HL-60 (cell line): ENCODE results near the gene UHRF1.

Experiments
- DNase-seq, 2 experiments: peaks; one replicate each; pipeline ENCODE4 v3.0.0-alpha.2; 2010 to 2020; ENCODE audit warnings: low read depth in 1 of 2, low spot score in 1 of 2
- H3K27ac ChIP-seq: fragments of 250-450 bp; sonication (Bioruptor Pico); replicated peaks from 2 replicates; pipeline ENCODE4 v1.5.1; 2020; ENCODE audit warnings: mild to moderate bottlenecking, moderate library complexity
- H3K27me3 ChIP-seq: fragments of 250-450 bp; sonication (Bioruptor Pico); 2 replicates; pipeline ENCODE4 v1.5.1; 2021; ENCODE audit warnings: mild to moderate bottlenecking, moderate library complexity; ENCODE audit not compliant: insufficient read depth, poor library complexity, severe bottlenecking
- H3K4me3 ChIP-seq: replicated peaks from 2 replicates; pipeline ENCODE4 v1.5.1; 2011; ENCODE audit warnings: mild to moderate bottlenecking, control low read depth, low read length; ENCODE audit not compliant: insufficient read depth
- GABPA ChIP-seq: IDR thresholded peaks from 2 replicates; pipeline ENCODE4 v1.6.1; 2012; ENCODE audit warnings: low read depth
- POLR2AphosphoS5 ChIP-seq: IDR thresholded peaks from 2 replicates; pipeline ENCODE4 v1.6.1; 2012; ENCODE audit warnings: low read depth
- SPI1 ChIP-seq: IDR thresholded peaks from 2 replicates; pipeline ENCODE4 v1.6.1; 2012; ENCODE audit warnings: low read depth, mild to moderate bottlenecking, borderline replicate concordance
- TF ChIP-seq, protein P1 (sequence below): IDR thresholded peaks from 2 replicates; pipeline ENCODE4 v1.6.1; 2012; ENCODE audit warnings: low read depth; ENCODE audit not compliant: insufficient replicate concordance
- TF ChIP-seq, protein P2 (sequence below): IDR thresholded peaks from one replicate; pipeline ENCODE4 v1.5.1; 2011; ENCODE audit warnings: low read length, control low read depth, inconsistent platforms; ENCODE audit not compliant: insufficient read depth

UHRF1 gene

DNA sequence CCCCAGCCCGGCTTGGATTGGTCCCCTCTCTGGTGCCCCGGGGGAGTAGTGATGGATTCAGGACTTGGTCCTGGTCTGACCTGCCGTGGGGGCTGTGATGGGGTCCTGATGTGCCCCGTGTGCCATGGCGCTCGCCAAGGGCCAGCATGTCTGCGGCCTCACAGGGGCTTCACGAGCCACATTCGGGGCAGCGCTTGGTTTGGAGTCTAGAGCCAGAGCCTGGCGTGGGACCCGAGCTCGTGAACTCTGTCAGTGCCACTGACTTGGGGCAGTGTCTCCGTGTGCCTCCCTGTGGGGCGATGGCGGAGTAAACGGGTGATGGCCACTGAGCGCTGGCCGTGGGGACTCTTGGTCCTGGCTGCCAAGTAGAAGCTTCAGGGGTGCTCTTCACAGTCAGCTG, 76.8 kb downstream of the UHRF1 start:
- no peak overlapping the region for H3K4me3 ChIP-seq

DNA sequence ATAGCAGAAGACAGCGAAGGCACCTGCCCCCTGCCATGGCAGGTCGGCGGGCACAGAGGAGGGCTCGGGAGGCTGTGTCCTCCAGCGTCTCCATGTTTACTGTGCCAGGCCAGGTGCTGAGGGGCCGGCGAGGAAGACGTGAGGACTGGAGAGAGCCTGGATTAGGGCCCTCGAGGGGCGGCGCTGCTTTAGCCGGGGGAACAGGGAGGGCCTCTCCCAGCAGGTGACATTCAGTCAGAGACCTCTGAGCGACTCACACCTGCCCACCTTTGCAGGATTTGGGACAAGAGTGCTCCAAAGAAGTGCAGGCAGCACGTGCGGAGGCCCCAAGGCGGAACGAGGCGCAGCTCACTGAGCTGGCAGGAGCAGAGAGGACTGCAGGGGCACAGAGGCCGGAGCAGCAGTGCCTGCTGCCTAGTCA, 77.2 kb downstream of the UHRF1 start:
- Histone ChIP-seq H3K4me3 (no peak overlapping the region), H3K27ac (no peak overlapping the region), H3K27me3 (no peaks in the 10 kb centered on the region)
- DNase-seq = no peak
- TF ChIP-seq, protein P1, sequence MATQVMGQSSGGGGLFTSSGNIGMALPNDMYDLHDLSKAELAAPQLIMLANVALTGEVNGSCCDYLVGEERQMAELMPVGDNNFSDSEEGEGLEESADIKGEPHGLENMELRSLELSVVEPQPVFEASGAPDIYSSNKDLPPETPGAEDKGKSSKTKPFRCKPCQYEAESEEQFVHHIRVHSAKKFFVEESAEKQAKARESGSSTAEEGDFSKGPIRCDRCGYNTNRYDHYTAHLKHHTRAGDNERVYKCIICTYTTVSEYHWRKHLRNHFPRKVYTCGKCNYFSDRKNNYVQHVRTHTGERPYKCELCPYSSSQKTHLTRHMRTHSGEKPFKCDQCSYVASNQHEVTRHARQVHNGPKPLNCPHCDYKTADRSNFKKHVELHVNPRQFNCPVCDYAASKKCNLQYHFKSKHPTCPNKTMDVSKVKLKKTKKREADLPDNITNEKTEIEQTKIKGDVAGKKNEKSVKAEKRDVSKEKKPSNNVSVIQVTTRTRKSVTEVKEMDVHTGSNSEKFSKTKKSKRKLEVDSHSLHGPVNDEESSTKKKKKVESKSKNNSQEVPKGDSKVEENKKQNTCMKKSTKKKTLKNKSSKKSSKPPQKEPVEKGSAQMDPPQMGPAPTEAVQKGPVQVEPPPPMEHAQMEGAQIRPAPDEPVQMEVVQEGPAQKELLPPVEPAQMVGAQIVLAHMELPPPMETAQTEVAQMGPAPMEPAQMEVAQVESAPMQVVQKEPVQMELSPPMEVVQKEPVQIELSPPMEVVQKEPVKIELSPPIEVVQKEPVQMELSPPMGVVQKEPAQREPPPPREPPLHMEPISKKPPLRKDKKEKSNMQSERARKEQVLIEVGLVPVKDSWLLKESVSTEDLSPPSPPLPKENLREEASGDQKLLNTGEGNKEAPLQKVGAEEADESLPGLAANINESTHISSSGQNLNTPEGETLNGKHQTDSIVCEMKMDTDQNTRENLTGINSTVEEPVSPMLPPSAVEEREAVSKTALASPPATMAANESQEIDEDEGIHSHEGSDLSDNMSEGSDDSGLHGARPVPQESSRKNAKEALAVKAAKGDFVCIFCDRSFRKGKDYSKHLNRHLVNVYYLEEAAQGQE = no peak
- no peak for TF ChIP-seq GABPA
- no peak for TF ChIP-seq POLR2AphosphoS5
- TF ChIP-seq, protein P2, sequence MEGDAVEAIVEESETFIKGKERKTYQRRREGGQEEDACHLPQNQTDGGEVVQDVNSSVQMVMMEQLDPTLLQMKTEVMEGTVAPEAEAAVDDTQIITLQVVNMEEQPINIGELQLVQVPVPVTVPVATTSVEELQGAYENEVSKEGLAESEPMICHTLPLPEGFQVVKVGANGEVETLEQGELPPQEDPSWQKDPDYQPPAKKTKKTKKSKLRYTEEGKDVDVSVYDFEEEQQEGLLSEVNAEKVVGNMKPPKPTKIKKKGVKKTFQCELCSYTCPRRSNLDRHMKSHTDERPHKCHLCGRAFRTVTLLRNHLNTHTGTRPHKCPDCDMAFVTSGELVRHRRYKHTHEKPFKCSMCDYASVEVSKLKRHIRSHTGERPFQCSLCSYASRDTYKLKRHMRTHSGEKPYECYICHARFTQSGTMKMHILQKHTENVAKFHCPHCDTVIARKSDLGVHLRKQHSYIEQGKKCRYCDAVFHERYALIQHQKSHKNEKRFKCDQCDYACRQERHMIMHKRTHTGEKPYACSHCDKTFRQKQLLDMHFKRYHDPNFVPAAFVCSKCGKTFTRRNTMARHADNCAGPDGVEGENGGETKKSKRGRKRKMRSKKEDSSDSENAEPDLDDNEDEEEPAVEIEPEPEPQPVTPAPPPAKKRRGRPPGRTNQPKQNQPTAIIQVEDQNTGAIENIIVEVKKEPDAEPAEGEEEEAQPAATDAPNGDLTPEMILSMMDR = no peak
- TF ChIP-seq SPI1 = no peak

More for the DNA sequence above, 76.8 kb downstream of the UHRF1 start:
- no peak for DNase-seq
- Histone ChIP-seq H3K27me3 (no peaks in the 10 kb centered on the region), H3K27ac (no peak overlapping the region)
- TF ChIP-seq, protein P2 = no peak
- TF ChIP-seq GABPA = no peak
- TF ChIP-seq SPI1 = no peak
- TF ChIP-seq, protein P1 = no peak
- TF ChIP-seq POLR2AphosphoS5 = no peak

DNA sequence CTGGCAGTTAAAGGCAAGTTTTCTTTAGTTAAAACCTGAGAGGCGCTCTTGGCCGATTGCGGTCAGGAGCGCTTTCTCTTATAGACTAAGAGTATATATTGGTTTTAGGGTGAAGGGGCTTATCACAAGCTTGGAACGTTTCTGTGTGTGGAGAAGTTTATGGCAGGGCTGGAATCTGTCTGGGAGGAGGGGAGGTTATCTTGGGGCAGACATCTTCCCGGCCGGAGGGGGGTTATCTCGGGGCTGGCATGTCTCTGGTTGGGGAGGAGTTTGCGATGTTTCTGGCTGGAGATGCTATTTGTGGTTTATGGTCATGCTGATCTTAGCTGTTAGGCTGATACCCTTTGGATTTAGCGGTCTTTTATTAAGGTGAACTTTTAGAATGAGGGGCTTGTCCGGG, 78.0 kb downstream of the UHRF1 start:
- DNase-seq = no peak
- no peak overlapping the region for H3K4me3 ChIP-seq
- TF ChIP-seq, protein P1 = no peak
- no peaks in the 10 kb centered on the region for H3K27me3 ChIP-seq
- H3K27ac ChIP-seq = no peak overlapping the region
